ENCODE results near the gene CTSZ. TPM values are rescaled to one million over a fixed set of nuclear protein-coding genes. Genes with fewer than 3 reads are reported as not detected.

CTSZ gene
- total RNA-seq, 1 experiment from 2014 or later = 113 TPM

DNA sequence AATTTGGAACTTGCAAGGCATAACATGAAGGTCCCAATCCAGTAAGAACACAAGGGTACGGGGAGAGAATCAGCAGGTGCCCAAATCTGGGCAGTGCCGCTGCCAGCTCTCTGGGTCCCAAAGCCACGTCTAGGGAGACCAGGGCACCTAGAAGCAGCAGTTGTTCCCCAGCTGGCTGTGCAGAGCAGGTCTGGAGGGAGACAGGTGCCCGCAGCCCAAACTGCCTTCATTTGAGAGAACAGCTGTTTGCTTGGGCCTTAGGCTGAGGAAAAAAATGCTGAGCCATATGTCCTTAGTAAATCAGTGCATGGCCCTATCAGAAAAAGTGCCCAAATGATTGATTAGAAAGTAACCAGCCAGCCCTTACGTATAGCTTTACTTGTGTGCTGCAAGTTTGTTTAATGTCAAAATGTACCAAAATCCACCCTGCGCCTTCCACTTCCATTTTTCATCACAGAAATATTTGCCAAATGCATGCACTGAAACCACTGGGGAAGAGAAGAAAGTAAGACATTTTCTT, 44.7 kb upstream of the CTSZ start:
- H3K36me3 ChIP-seq (ENCODE audit: control insufficient read depth, insufficient read depth, low read length) = no peaks in the 10 kb centered on the region
- intact Hi-C loops (cut with micrococcal nuclease; ENCODE audit: unreplicated experiment) (no loop called here), in situ Hi-C loops (cut with HindIII; ENCODE audit: low pct_unique_long_range_greater_than_20kb, low sequenced_read_pairs) (no loop called here)
- H3K4me1 ChIP-seq (ENCODE audit: control insufficient read depth, insufficient read depth, low read length) = no peaks in the 10 kb centered on the region
- ChIA-PET CTCF (no interaction called here), POLR2A (no interaction called here)
- BruUV-seq (replicated peaks) = no TSS peak
- H3K9me3 ChIP-seq (ENCODE audit: control insufficient read depth, insufficient read depth, low read depth, low read length) = no peaks in the 10 kb centered on the region
- TF ChIP-seq POLR2AphosphoS5 (IDR thresholded peaks at IDR 0.05; ENCODE audit: low read depth, low read length) = no peak
- no peak for TF ChIP-seq TCF7L2 (IDR thresholded peaks at IDR 0.05; ENCODE audit: low read depth, low read length)
- TF ChIP-seq CTCF (IDR thresholded peaks at IDR 0.05) = no peak
- TF ChIP-seq REST (IDR thresholded peaks at IDR 0.05; ENCODE audit: insufficient read depth in 1 of 2, low read depth in 2 of 2, low read length in 1 of 2) = no peak
- TF ChIP-seq SIN3A (IDR thresholded peaks at IDR 0.05; ENCODE audit: borderline replicate concordance, insufficient read depth, low read depth, low read length) = no peak
- no peak overlapping the region for H3K4me3 ChIP-seq (ENCODE audit: low read depth in 2 of 2, low read length in 2 of 2)
- DNase-seq (ENCODE audit: low read depth, low spot score) (no peak), ATAC-seq (no peak)
- no peak overlapping the region for H3K27ac ChIP-seq (ENCODE audit: low read length)
- H3K27me3 ChIP-seq (ENCODE audit: control insufficient read depth, insufficient read depth, low read length) = peaks cover 22% of the 10 kb centered on the region

DNA sequence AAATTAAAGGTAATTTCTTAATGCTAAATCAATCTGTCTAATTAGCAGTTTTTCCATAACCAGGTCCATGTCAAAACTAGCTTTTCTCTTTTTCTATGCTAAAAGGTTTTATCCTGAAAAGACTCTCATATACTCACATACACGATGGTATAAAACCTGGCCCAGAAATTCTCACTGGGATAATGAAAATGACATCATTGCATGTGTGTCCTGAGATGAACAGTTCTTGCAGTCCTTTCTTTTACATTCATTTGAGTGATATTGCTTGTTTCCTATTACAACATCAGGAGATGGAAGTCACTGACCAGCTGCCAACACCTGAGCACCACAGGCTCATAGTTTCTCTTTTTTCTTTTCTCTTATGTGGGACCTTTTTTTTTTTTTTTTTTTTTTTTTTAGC, 43.4 kb upstream of the CTSZ start:
- Histone ChIP-seq H3K27ac (ENCODE audit: low read length) (no peak overlapping the region), H3K9me3 (ENCODE audit: control insufficient read depth, insufficient read depth, low read depth, low read length) (no peaks in the 10 kb centered on the region), H3K4me1 (ENCODE audit: control insufficient read depth, insufficient read depth, low read length) (no peaks in the 10 kb centered on the region), H3K27me3 (ENCODE audit: control insufficient read depth, insufficient read depth, low read length) (peaks cover 15% of the 10 kb centered on the region; the same call in 1 of the 2 replicates), H3K4me3 (ENCODE audit: low read depth in 2 of 2, low read length in 2 of 2) (no peak overlapping the region), H3K36me3 (ENCODE audit: control insufficient read depth, insufficient read depth, low read length) (no peaks in the 10 kb centered on the region)
- BruUV-seq (replicated peaks) = no TSS peak
- ChIA-PET POLR2A (no interaction called here), CTCF (no interaction called here)
- TF ChIP-seq CTCF (IDR thresholded peaks at IDR 0.05) (no peak), SIN3A (IDR thresholded peaks at IDR 0.05; ENCODE audit: borderline replicate concordance, insufficient read depth, low read depth, low read length) (no peak)
- intact Hi-C loops (cut with micrococcal nuclease; ENCODE audit: unreplicated experiment) (no loop called here), in situ Hi-C loops (cut with HindIII; ENCODE audit: low pct_unique_long_range_greater_than_20kb, low sequenced_read_pairs) (no loop called here)
- ATAC-seq = no peak
- DNase-seq (ENCODE audit: low read depth, low spot score) = no peak

Measured in Panc1 (cell line).